Mesenchymal stem cell (in vitro differentiated cells and primary cell): Measurements from ENCODE around the gene ZNF853.
A peak's percentile ranks its signal among the peaks of the same experiment; 100 is the strongest.
"Not testable (repeated sequence)": the region's sequence is repeated elsewhere in the genome, so short reads cannot be mapped to it uniquely, and the experiment has no call there.

Experiments used
- DNase-seq: peaks from one replicate; pipeline ENCODE4 v3.0.0-alpha.2; 2013
- H2AFZ ChIP-seq: one replicate; pipeline ENCODE4 v1.6.1; 2013; ENCODE audit warnings: low read depth, mild to moderate bottlenecking, control low read depth, inconsistent platforms, low read length, moderate library complexity
- H2AK5ac ChIP-seq: 2 replicates; pipeline ENCODE4 v1.6.1; 2013; ENCODE audit warnings: low read length, moderate library complexity, mild to moderate bottlenecking, inconsistent platforms; ENCODE audit not compliant: severe bottlenecking
- H2BK120ac ChIP-seq: one replicate; pipeline ENCODE4 v1.6.1; 2013; ENCODE audit warnings: low read depth, mild to moderate bottlenecking, inconsistent platforms, low read length, moderate library complexity
- H2BK12ac ChIP-seq, 2 experiments: one replicate each; pipeline ENCODE4 v1.6.1; 2013; ENCODE audit warnings: inconsistent platforms in 2 of 2, low read length in 2 of 2, mild to moderate bottlenecking in 2 of 2, moderate library complexity in 2 of 2, control low read depth in 1 of 2
- H2BK15ac ChIP-seq: one replicate; pipeline ENCODE4 v1.6.1; 2013; ENCODE audit warnings: mild to moderate bottlenecking, low read depth, inconsistent platforms; ENCODE audit not compliant: poor library complexity, severe bottlenecking
- H2BK5ac ChIP-seq: 2 replicates; pipeline ENCODE4 v1.6.1; 2013; ENCODE audit warnings: low read depth, mild to moderate bottlenecking, low read length, control low read depth, inconsistent platforms; ENCODE audit not compliant: poor library complexity, severe bottlenecking
- H3K14ac ChIP-seq, 2 experiments: one replicate each; pipeline ENCODE4 v1.6.1; 2013; ENCODE audit warnings: inconsistent platforms in 2 of 2, low read length in 2 of 2, control low read depth in 1 of 2, mild to moderate bottlenecking in 1 of 2, moderate library complexity in 1 of 2
- H3K18ac ChIP-seq, 2 experiments: one replicate each; pipeline ENCODE4 v1.6.1; 2013; ENCODE audit warnings: inconsistent platforms in 2 of 2, low read length in 2 of 2, control low read depth in 1 of 2, low read depth in 1 of 2, mild to moderate bottlenecking in 1 of 2
- H3K23ac ChIP-seq, 2 experiments: one replicate each; pipeline ENCODE4 v1.6.1; 2013; ENCODE audit warnings: inconsistent platforms in 2 of 2, low read length in 2 of 2, mild to moderate bottlenecking in 2 of 2, moderate library complexity in 2 of 2, control low read depth in 1 of 2
- H3K27ac ChIP-seq: 2 replicates; pipeline ENCODE4 v1.5.1; 2013; ENCODE audit warnings: mild to moderate bottlenecking, moderate library complexity, low read length, control low read depth, inconsistent platforms; ENCODE audit not compliant: poor library complexity, severe bottlenecking
- H3K27me3 ChIP-seq, 2 experiments: 2 replicates each; pipeline versions ENCODE4 v1.6.1 to v1.7.0; 2013; ENCODE audit warnings: low read length in 2 of 2, mild to moderate bottlenecking in 2 of 2, moderate library complexity in 2 of 2, control low read depth in 1 of 2, inconsistent platforms in 1 of 2; ENCODE audit not compliant: control insufficient read depth in 1 of 2, insufficient read depth in 1 of 2
- H3K36me3 ChIP-seq, 2 experiments: 2 replicates each; pipeline versions ENCODE4 v1.6.1 to v1.7.0; 2013; ENCODE audit warnings: low read length in 2 of 2, control low read depth in 1 of 2, inconsistent platforms in 1 of 2, low read depth in 1 of 2, mild to moderate bottlenecking in 1 of 2; ENCODE audit not compliant: insufficient read depth in 2 of 2, control insufficient read depth in 1 of 2
- H3K4ac ChIP-seq, 2 experiments: one replicate each; pipeline ENCODE4 v1.6.1; 2013; ENCODE audit warnings: inconsistent platforms in 2 of 2, low read length in 2 of 2, mild to moderate bottlenecking in 2 of 2, moderate library complexity in 2 of 2, control low read depth in 1 of 2, low read depth in 1 of 2
- H3K4me1 ChIP-seq: 2 replicates; pipeline ENCODE4 v1.6.1; 2013; ENCODE audit warnings: low read depth, low read length, control low read depth; ENCODE audit not compliant: control insufficient read depth, insufficient read depth
- H3K4me2 ChIP-seq: 2 replicates; pipeline ENCODE4 v1.6.1; 2013; ENCODE audit warnings: low read length, mild to moderate bottlenecking, inconsistent platforms; ENCODE audit not compliant: poor library complexity, severe bottlenecking
- H3K4me3 ChIP-seq, 2 experiments: 2 replicates each; pipeline versions ENCODE4 v1.5.1 to v1.7.0; 2013; ENCODE audit warnings: low read length in 2 of 2, mild to moderate bottlenecking in 2 of 2, control low read depth in 1 of 2, low read depth in 1 of 2; ENCODE audit not compliant: insufficient read depth in 1 of 2
- H3K79me1 ChIP-seq: replicated peaks from 2 replicates; pipeline ENCODE4 v1.6.1; 2013; ENCODE audit warnings: mild to moderate bottlenecking, control low read depth, low read length, inconsistent platforms; ENCODE audit not compliant: poor library complexity, severe bottlenecking
- H3K9ac ChIP-seq: 2 replicates; pipeline ENCODE4 v1.7.0; 2013; ENCODE audit warnings: mild to moderate bottlenecking, low read length, moderate library complexity
- H3K9me3 ChIP-seq: 2 replicates; pipeline ENCODE4 v1.7.0; 2013; ENCODE audit warnings: mild to moderate bottlenecking, low read length; ENCODE audit not compliant: control insufficient read depth
- H4K8ac ChIP-seq: one replicate; pipeline ENCODE4 v1.6.1; 2013; ENCODE audit warnings: inconsistent platforms, mild to moderate bottlenecking, low read length, moderate library complexity
- H4K91ac ChIP-seq: one replicate; pipeline ENCODE4 v1.6.1; 2013; ENCODE audit warnings: mild to moderate bottlenecking, low read length, inconsistent platforms
- WGBS: methylation state at CpG from one replicate; pipeline ENCODE4 v1.1.7; 2013; ENCODE audit warnings: mixed read lengths; 5-methylcytosine and 5-hydroxymethylcytosine counted together

The ZNF853 gene

GRCh38 chr7:6575281-6576023 lies 40.0 kb upstream of the ZNF853 start:
- Histone ChIP-seq H2AK5ac (no peak overlapping the region), H3K4me2 (no peak overlapping the region), H2AFZ (no peak overlapping the region), H3K79me1 (peaks cover 5% of the 10 kb centered on the region), H4K8ac (no peak overlapping the region), H2BK5ac (no peak overlapping the region), H3K14ac (no peak overlapping the region), H3K9me3 (no peaks in the 10 kb centered on the region), H3K4me3 (no peak overlapping the region), H2BK12ac (no peak overlapping the region), H3K36me3 (peaks cover under 1 to 4% of the 10 kb centered on the region in 2 experiments), H3K4ac (no peak overlapping the region), H3K9ac (no peak overlapping the region), H4K91ac (no peak overlapping the region), H3K4me1 (peaks cover 12% of the 10 kb centered on the region), H2BK120ac (no peak overlapping the region), H3K23ac (no peak overlapping the region), H2BK15ac (no peak overlapping the region), H3K18ac (no peak overlapping the region), H3K27ac (no peak overlapping the region), H3K27me3 (peaks cover 3 to 4% of the 10 kb centered on the region in 2 experiments)
- no peak for DNase-seq
- WGBS: 78% methylated on average over 8 of the region's 9 CpGs

GRCh38 chr7:6576024-6576866 lies 39.2 kb upstream of the ZNF853 start:
- H4K8ac ChIP-seq: peak overlapping the region; percentile 86
- H2BK120ac ChIP-seq: no peak overlapping the region
- WGBS: 90% methylated on average over 10 of the region's 14 CpGs
- peak overlapping the region in 1 of 2 experiments; percentile 5 for H3K4ac ChIP-seq
- no peak overlapping the region for H3K18ac ChIP-seq
- H3K79me1 ChIP-seq: peaks cover 9% of the 10 kb centered on the region
- peak overlapping the region in 1 of 2 experiments; percentile 18 for H2BK12ac ChIP-seq
- H3K4me3 ChIP-seq: peak overlapping the region in 1 of 2 experiments; percentile 86
- no peak overlapping the region for H2BK5ac ChIP-seq
- H2AK5ac ChIP-seq: no peak overlapping the region
- no peak overlapping the region for H2AFZ ChIP-seq
- DNase-seq: no peak
- no peaks in the 10 kb centered on the region for H3K9me3 ChIP-seq
- H3K27me3 ChIP-seq: peaks cover 3 to 4% of the 10 kb centered on the region in 2 experiments
- H3K23ac ChIP-seq: no peak overlapping the region
- H3K4me2 ChIP-seq: no peak overlapping the region
- peaks cover 9 to 12% of the 10 kb centered on the region in 2 experiments for H3K36me3 ChIP-seq
- H3K14ac ChIP-seq: no peak overlapping the region
- H3K27ac ChIP-seq: no peak overlapping the region
- H2BK15ac ChIP-seq: no peak overlapping the region
- peak overlapping the region; percentile 25 for H4K91ac ChIP-seq
- peak overlapping the region; percentile 57 for H3K9ac ChIP-seq
- H3K4me1 ChIP-seq: peaks cover 12% of the 10 kb centered on the region

GRCh38 chr7:6576867-6577368 lies 38.5 kb upstream of the ZNF853 start:
- H3K36me3 ChIP-seq: peaks cover 9 to 18% of the 10 kb centered on the region in 2 experiments
- H3K23ac ChIP-seq, H2BK12ac ChIP-seq, H3K27ac ChIP-seq, H2AK5ac ChIP-seq, DNase-seq, H3K79me1 ChIP-seq, H2BK120ac ChIP-seq, H3K14ac ChIP-seq, H3K27me3 ChIP-seq, H2BK15ac ChIP-seq, H2AFZ ChIP-seq, H3K4ac ChIP-seq, H3K9me3 ChIP-seq: not testable (repeated sequence)
- peak overlapping the region; percentile 99 for H4K8ac ChIP-seq
- peaks cover 12% of the 10 kb centered on the region for H3K4me1 ChIP-seq
- H2BK5ac ChIP-seq: peak overlapping the region; percentile 22
- WGBS: 26% methylated on average over 8 of the region's 14 CpGs
- peak overlapping the region; percentile 73 to 86 for H3K4me3 ChIP-seq
- peak overlapping the region; percentile 90 for H3K9ac ChIP-seq
- H3K4me2 ChIP-seq: peak overlapping the region; percentile 66
- H4K91ac ChIP-seq: peak overlapping the region; percentile 54
- peak overlapping the region in 1 of 2 experiments; percentile 29 for H3K18ac ChIP-seq
